Measurements from ENCODE around the gene TCL1A.

DNA sequence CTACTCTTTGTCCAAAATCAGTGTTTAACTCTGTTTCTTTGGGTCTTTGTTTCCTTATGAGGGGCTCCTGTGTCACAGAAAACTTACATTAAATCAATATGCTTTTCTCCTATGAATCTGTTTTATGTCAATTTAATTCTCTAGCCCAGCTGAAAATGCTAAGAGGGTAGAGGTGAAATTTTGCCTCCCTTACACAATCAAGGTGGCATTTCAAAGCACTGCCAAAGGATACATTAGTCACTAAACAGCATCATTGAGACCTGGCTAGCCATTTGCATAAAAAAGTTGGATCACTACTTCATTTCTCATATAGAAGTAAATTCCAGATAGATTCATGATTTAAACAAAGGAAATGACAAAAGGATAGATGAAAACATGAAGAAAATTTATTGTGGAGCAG, 15.6 kb downstream of the TCL1A start:
- TF ChIP-seq, protein P1, sequence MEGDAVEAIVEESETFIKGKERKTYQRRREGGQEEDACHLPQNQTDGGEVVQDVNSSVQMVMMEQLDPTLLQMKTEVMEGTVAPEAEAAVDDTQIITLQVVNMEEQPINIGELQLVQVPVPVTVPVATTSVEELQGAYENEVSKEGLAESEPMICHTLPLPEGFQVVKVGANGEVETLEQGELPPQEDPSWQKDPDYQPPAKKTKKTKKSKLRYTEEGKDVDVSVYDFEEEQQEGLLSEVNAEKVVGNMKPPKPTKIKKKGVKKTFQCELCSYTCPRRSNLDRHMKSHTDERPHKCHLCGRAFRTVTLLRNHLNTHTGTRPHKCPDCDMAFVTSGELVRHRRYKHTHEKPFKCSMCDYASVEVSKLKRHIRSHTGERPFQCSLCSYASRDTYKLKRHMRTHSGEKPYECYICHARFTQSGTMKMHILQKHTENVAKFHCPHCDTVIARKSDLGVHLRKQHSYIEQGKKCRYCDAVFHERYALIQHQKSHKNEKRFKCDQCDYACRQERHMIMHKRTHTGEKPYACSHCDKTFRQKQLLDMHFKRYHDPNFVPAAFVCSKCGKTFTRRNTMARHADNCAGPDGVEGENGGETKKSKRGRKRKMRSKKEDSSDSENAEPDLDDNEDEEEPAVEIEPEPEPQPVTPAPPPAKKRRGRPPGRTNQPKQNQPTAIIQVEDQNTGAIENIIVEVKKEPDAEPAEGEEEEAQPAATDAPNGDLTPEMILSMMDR (IDR thresholded peaks at IDR 0.05), result no peak
- TF ChIP-seq POLR2A (IDR thresholded peaks at IDR 0.05), result no peak
